Loucy (cell line): Measurements from ENCODE around the gene ESR1.

ENCODE experiments used
- H2AFZ ChIP-seq: fragments of 200-600 bp; sonication (generic); 2 replicates; pipeline ENCODE4 v1.6.0; 2016; ENCODE audit warnings: antibody characterized with exemption, mild to moderate bottlenecking, low read length, moderate library complexity
- H3F3A ChIP-seq: fragments of 200-600 bp; 2 replicates; pipeline ENCODE4 v1.6.0; 2016; ENCODE audit warnings: antibody characterized with exemption, low read depth, mild to moderate bottlenecking
- H3K27me3 ChIP-seq: fragments of 200-600 bp; sonication (generic); 2 replicates; pipeline ENCODE4 v1.6.1; 2014; ENCODE audit warnings: low read length, mild to moderate bottlenecking; ENCODE audit not compliant: insufficient read depth, poor library complexity, severe bottlenecking
- H3K36me3 ChIP-seq: fragments of 200-600 bp; sonication (generic); 2 replicates; pipeline ENCODE4 v1.6.1; 2016; ENCODE audit warnings: low read length; ENCODE audit not compliant: insufficient read depth
- H3K4me1 ChIP-seq: fragments of 200-600 bp; sonication (generic); 2 replicates; pipeline ENCODE4 v1.5.1; 2014; ENCODE audit warnings: low read length, mild to moderate bottlenecking; ENCODE audit not compliant: insufficient read depth, poor library complexity, severe bottlenecking
- H3K4me2 ChIP-seq: fragments of 200-600 bp; sonication (generic); 2 replicates; pipeline ENCODE4 v1.6.0; 2014; ENCODE audit warnings: antibody characterized with exemption, low read length, low read depth, mild to moderate bottlenecking; ENCODE audit not compliant: poor library complexity, severe bottlenecking
- H3K4me3 ChIP-seq: fragments of 200-600 bp; sonication (generic); 2 replicates; pipeline ENCODE4 v1.5.1; 2014; ENCODE audit warnings: low read length, mild to moderate bottlenecking, mixed read lengths; ENCODE audit not compliant: poor library complexity, severe bottlenecking
- H3K79me2 ChIP-seq: fragments of 200-600 bp; sonication (generic); 2 replicates; pipeline ENCODE4 v1.6.1; 2014; ENCODE audit warnings: low read length; ENCODE audit not compliant: insufficient read depth
- H3K9ac ChIP-seq: fragments of 200-600 bp; sonication (generic); 2 replicates; pipeline ENCODE4 v1.6.0; 2014; ENCODE audit warnings: mild to moderate bottlenecking, low read depth, low read length, moderate library complexity; ENCODE audit not compliant: poor library complexity, severe bottlenecking
- H3K9me2 ChIP-seq: fragments of 200-600 bp; sonication (generic); replicated peaks from 2 replicates; pipeline ENCODE4 v1.6.1; 2016; ENCODE audit warnings: low read depth, low read length, mixed read lengths
- H3K9me3 ChIP-seq: fragments of 200-600 bp; sonication (generic); 2 replicates; pipeline ENCODE4 v1.6.1; 2014; ENCODE audit warnings: mild to moderate bottlenecking, antibody characterized with exemption, low read length, low read depth; ENCODE audit not compliant: insufficient read depth
- H4K20me1 ChIP-seq: fragments of 200-600 bp; sonication (generic); 2 replicates; pipeline ENCODE4 v1.6.0; 2014; ENCODE audit warnings: antibody characterized with exemption, low read length, mild to moderate bottlenecking; ENCODE audit not compliant: insufficient read depth, poor library complexity, severe bottlenecking
- CTCF ChIP-seq: fragments of 200-600 bp; sonication (generic); conservative IDR thresholded peaks from 2 replicates; pipeline ENCODE4 v1.5.1; 2014; ENCODE audit warnings: mild to moderate bottlenecking, antibody characterized with exemption, low read length
- EZH2phosphoT487 ChIP-seq: fragments of 200-600 bp; IDR thresholded peaks from 2 replicates; pipeline ENCODE4 v1.6.1; 2018; ENCODE audit warnings: antibody characterized with exemption, mild to moderate bottlenecking, moderate library complexity, borderline replicate concordance

The ESR1 gene

DNA sequence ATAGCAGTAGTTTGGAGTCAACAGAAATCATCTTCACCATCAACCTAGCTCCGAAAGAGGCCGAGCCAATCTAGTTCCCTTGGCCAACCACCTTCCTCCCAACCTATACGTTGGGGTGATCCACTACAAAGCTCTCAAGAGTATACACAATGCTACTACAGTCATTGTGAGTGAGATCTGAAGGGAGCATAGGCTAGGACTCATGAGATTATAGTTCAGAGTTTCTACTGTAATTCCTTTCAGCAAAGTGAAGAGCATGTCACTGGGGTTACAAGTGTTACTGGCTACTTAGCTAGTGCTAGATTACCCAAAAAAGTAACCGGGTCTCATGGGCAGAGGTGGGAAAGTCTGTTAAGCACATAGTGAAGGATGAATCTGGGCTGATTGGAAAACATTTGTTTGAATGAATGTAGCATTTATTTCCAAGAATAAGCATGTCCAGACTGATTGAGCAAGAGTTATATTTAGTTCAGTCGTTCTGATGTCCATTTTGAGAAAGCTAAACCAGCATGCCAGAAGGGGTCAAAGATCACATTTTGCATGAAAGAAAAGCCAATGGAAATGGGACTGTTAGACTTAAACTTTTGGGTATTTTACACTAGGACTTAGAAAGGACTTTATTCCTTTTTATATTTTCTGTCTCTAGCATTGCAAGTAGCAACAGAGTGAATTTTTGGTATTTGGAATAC lies 10.5 kb upstream of the ESR1 start:
- no peaks in the 10 kb centered on the region for H3K4me1 ChIP-seq
- H3F3A ChIP-seq: no peaks in the 10 kb centered on the region
- no peaks in the 10 kb centered on the region for H3K79me2 ChIP-seq
- H3K4me2 ChIP-seq: no peak overlapping the region
- H2AFZ ChIP-seq: no peak overlapping the region
- H4K20me1 ChIP-seq: no peaks in the 10 kb centered on the region
- H3K9me2 ChIP-seq: no peaks in the 10 kb centered on the region
- no peaks in the 10 kb centered on the region for H3K36me3 ChIP-seq
- no peaks in the 10 kb centered on the region for H3K9me3 ChIP-seq
- no peak overlapping the region for H3K9ac ChIP-seq
- peaks cover 90% of the 10 kb centered on the region for H3K27me3 ChIP-seq
- no peak overlapping the region for H3K4me3 ChIP-seq
- TF ChIP-seq CTCF (no peak), EZH2phosphoT487 (no peak)

- no peak overlapping the region for H3K4me3 ChIP-seq
- no peak for TF ChIP-seq EZH2phosphoT487
- no peak for TF ChIP-seq CTCF
- no peak overlapping the region for H3K9ac ChIP-seq
- H3K79me2 ChIP-seq: no peaks in the 10 kb centered on the region
- H3K9me3 ChIP-seq: no peaks in the 10 kb centered on the region
- H3K4me2 ChIP-seq: no peak overlapping the region
- no peaks in the 10 kb centered on the region for H3K4me1 ChIP-seq
- H3K9me2 ChIP-seq: no peaks in the 10 kb centered on the region
- H3K27me3 ChIP-seq: peaks cover 72% of the 10 kb centered on the region
- H4K20me1 ChIP-seq: no peaks in the 10 kb centered on the region
- no peaks in the 10 kb centered on the region for H3F3A ChIP-seq
- no peak overlapping the region for H2AFZ ChIP-seq
- no peaks in the 10 kb centered on the region for H3K36me3 ChIP-seq
Measured at GRCh38 chr6:151803743-151804142, 3.7 kb upstream of the ESR1 start.

GRCh38 chr6:151804585-151805285 lies 2.7 kb upstream of the ESR1 start:
- H3K9me2 ChIP-seq: no peaks in the 10 kb centered on the region
- H3K79me2 ChIP-seq: no peaks in the 10 kb centered on the region
- H2AFZ ChIP-seq: no peak overlapping the region
- no peaks in the 10 kb centered on the region for H4K20me1 ChIP-seq
- H3K4me3 ChIP-seq: no peak overlapping the region
- no peak overlapping the region for H3K9ac ChIP-seq
- no peaks in the 10 kb centered on the region for H3F3A ChIP-seq
- no peaks in the 10 kb centered on the region for H3K36me3 ChIP-seq
- H3K4me2 ChIP-seq: no peak overlapping the region
- H3K27me3 ChIP-seq: peaks cover 68% of the 10 kb centered on the region
- H3K4me1 ChIP-seq: no peaks in the 10 kb centered on the region
- TF ChIP-seq CTCF (no peak), EZH2phosphoT487 (no peak)
- H3K9me3 ChIP-seq: no peaks in the 10 kb centered on the region
